Measurements from ENCODE around the gene MBNL3.

MBNL3 gene

GRCh38 chrX:132482632-132483031 is 6.2 kb downstream of the MBNL3 start:
- no peak for DNase-seq (ENCODE audit: low read depth)
- in situ Hi-C loops (cut with HindIII; ENCODE audit: low sequenced_read_pairs), result no loop called here
- no peak for TF ChIP-seq CTCF (IDR thresholded peaks at IDR 0.05; ENCODE audit: low read depth, low read length, missing control alignments)
- no peak overlapping the region for H3K4me3 ChIP-seq (ENCODE audit: low read depth, low read length)

DNA sequence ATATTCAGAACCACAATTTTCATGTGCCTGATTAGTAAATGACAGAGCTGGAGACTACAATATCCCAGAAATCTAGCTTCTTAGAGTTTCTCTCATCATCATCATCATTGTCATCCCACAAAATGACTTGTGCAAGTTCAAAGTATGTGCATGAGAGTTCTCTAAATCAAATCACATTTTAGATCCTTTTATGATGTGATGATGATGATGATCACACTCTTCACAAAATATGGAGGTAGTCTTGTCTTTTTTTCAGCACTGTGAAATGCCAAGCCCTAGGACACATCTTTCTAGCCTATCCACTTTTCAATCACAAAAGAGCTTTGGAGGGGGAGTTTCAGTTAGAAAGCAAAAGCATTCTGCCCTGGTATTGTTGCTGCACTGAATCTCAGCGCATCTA is 7.4 kb downstream of the MBNL3 start:
- DNase-seq (ENCODE audit: low read depth), result no peak
- in situ Hi-C loops (cut with HindIII; ENCODE audit: low sequenced_read_pairs), result no loop called here
- H3K4me3 ChIP-seq (ENCODE audit: low read depth, low read length), result no peak overlapping the region
- TF ChIP-seq CTCF (IDR thresholded peaks at IDR 0.05; ENCODE audit: low read depth, low read length, missing control alignments), result no peak

DNA sequence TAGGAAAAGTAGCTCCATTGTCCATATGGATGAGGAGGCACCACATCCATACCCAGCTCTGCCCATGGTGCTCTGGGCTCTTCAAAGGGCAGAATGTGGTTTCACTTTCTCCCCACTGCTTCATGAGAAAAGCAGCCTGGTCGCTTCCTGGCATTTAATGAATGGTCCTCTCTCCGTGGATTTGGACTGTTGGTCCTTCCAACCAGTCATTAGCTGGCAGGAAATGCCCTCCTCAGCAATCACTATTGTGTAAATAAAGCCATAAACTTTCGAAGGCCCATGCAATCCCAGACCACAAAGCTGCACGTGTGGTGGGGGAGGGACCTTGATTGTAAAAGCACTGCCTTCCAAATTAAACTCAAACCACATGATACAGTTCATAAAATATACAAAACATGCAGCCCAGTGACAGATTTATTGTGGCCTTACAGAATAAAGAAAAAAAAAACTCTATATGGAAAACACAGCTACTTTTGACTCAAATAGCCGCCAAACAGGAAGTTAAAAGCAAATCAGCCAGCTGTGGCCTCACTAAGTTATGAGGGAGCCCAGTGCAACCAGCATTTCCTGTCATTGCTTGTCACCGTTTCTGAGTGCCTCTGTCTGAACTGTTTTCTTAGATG is 8.1 kb downstream of the MBNL3 start:
- no peak for TF ChIP-seq CTCF (IDR thresholded peaks at IDR 0.05; ENCODE audit: low read depth, low read length, missing control alignments)
- no peak overlapping the region for H3K4me3 ChIP-seq (ENCODE audit: low read depth, low read length)
- in situ Hi-C loops (cut with HindIII; ENCODE audit: low sequenced_read_pairs), result no loop called here
- DNase-seq (ENCODE audit: low read depth), result no peak

DNA sequence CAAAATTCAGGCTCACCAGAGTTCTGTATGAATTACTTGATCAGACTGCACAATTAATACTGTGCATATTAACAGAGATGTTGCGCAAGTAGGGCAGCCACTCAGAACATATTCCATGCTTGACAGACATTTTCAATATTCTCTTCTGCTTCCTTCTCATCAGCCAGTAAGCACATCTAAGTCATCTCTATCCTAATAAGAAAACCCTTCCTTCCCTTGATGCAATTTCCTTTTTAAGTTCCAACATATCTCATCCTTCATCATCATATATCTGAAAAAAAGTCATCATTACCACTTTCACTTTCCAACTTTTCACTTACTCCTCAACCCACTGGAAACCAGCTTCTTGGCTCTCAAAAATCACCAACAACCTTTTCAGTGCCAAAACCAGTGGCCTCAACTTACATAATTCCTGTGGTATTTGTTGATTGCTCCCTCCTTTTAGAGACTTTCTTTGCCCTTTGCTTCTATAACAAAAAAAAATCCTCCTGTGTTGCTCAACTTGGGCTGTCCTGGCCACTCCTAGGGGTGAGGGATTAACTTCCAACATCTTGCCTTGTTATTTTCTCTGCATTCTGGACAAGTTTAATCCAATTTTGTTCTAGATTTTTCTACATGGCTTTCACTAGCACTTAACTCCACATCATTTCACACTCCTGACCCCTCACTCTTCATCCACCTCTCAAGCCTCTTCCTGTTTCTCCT is 14.1 kb downstream of the MBNL3 start:
- no peak overlapping the region for H3K4me3 ChIP-seq (ENCODE audit: low read depth, low read length)
- no peak for TF ChIP-seq CTCF (IDR thresholded peaks at IDR 0.05; ENCODE audit: low read depth, low read length, missing control alignments)

GRCh38 chrX:132472397-132472796 is 16.4 kb downstream of the MBNL3 start:
- in situ Hi-C loops (cut with HindIII; ENCODE audit: low sequenced_read_pairs), result no loop called here
- no peak overlapping the region for H3K4me3 ChIP-seq (ENCODE audit: low read depth, low read length)
- no peak for DNase-seq (ENCODE audit: low read depth)
- TF ChIP-seq CTCF (IDR thresholded peaks at IDR 0.05; ENCODE audit: low read depth, low read length, missing control alignments), result no peak

More for the DNA sequence above, 14.1 kb downstream of the MBNL3 start:
- no peak for DNase-seq (ENCODE audit: low read depth)
- in situ Hi-C loops (cut with HindIII; ENCODE audit: low sequenced_read_pairs), result no loop called here

GRCh38 chrX:132470831-132471230 is 18.0 kb downstream of the MBNL3 start:
- DNase-seq (ENCODE audit: low read depth), result no peak
- in situ Hi-C loops (cut with HindIII; ENCODE audit: low sequenced_read_pairs), result no loop called here
- no peak for TF ChIP-seq CTCF (IDR thresholded peaks at IDR 0.05; ENCODE audit: low read depth, low read length, missing control alignments)
- H3K4me3 ChIP-seq (ENCODE audit: low read depth, low read length), result no peak overlapping the region

All from astrocyte of the cerebellum (primary cell).